ENCODE results near the gene TOGARAM2. TPM values are rescaled to one million over a fixed set of nuclear protein-coding genes. Genes with fewer than 3 reads are reported as not detected.

The TOGARAM2 gene
- total RNA-seq, 4 donors from 2014 or later: 1.5 to 3.8 (median 1.9) TPM

- no peak for ATAC-seq
- Histone ChIP-seq H3K4me3 (no peak overlapping the region), H3K9me3 (no peaks in the 10 kb centered on the region), H3K27me3 (no peaks in the 10 kb centered on the region), H3K4me1 (peaks cover 9 to 44% (median 28%) of the 10 kb centered on the region in 3 donors), H3K27ac (no peak overlapping the region), H3K36me3 (no peaks in the 10 kb centered on the region)
- TF ChIP-seq POLR2AphosphoS5 (IDR thresholded peaks at IDR 0.05): no peak
- TF ChIP-seq POLR2A (IDR thresholded peaks at IDR 0.05): no peak
- TF ChIP-seq EP300 (IDR thresholded peaks at IDR 0.05): no peak
- no peak for TF ChIP-seq CTCF (IDR thresholded peaks at IDR 0.05)
- WGBS, 2 donors (ENCODE audit: low coverage in 1 of 2): no CpG with 5 or more reads among the region's 7 CpGs
Observed at GRCh38 chr2:28979041-28979440, 2.1 kb upstream of the TOGARAM2 start.

- TF ChIP-seq POLR2AphosphoS5 (IDR thresholded peaks at IDR 0.05): no peak
- TF ChIP-seq POLR2A (IDR thresholded peaks at IDR 0.05): no peak
- TF ChIP-seq EP300 (IDR thresholded peaks at IDR 0.05): no peak
- no peak for TF ChIP-seq CTCF (IDR thresholded peaks at IDR 0.05)
- H3K4me1 ChIP-seq: peaks cover 9 to 51% (median 28%) of the 10 kb centered on the region in 3 donors
- H3K27ac ChIP-seq: peak overlapping the region in 3 of 4 donors; percentile 76 to 91 (median 81)
- no peaks in the 10 kb centered on the region for H3K36me3 ChIP-seq
- H3K27me3 ChIP-seq: no peaks in the 10 kb centered on the region
- 97% methylated on average over 5 of the region's 13 CpGs; no CpG with 5 or more reads in 1 of the 2 donors for WGBS, 2 donors (ENCODE audit: low coverage in 1 of 2)
- ATAC-seq: no peak
- no peaks in the 10 kb centered on the region for H3K9me3 ChIP-seq
- no peak overlapping the region for H3K4me3 ChIP-seq
Observed at GRCh38 chr2:28979576-28980366, 1.3 kb upstream of the TOGARAM2 start.

- Histone ChIP-seq H3K27ac (peak overlapping the region in 3 of 4 donors; percentile 76 to 91 (median 81)), H3K4me1 (peaks cover 9 to 51% (median 28%) of the 10 kb centered on the region in 3 donors), H3K9me3 (no peaks in the 10 kb centered on the region), H3K27me3 (no peaks in the 10 kb centered on the region), H3K4me3 (no peak overlapping the region), H3K36me3 (no peaks in the 10 kb centered on the region)
- ATAC-seq: peak; percentile 52
- WGBS, 2 donors (ENCODE audit: low coverage in 1 of 2): 86% methylated on average over 2 of the region's 3 CpGs; no CpG with 5 or more reads in 1 of the 2 donors
- TF ChIP-seq CTCF (IDR thresholded peaks at IDR 0.05) (no peak), POLR2AphosphoS5 (IDR thresholded peaks at IDR 0.05) (no peak), EP300 (IDR thresholded peaks at IDR 0.05) (no peak), POLR2A (IDR thresholded peaks at IDR 0.05) (no peak)
Observed at GRCh38 chr2:28980368-28981015, 606 bp upstream of the TOGARAM2 start.

GRCh38 chr2:28981620-28982376, 700 bp downstream of the TOGARAM2 start:
- no peak overlapping the region for H3K4me3 ChIP-seq
- ATAC-seq: peak; percentile 28

More at GRCh38 chr2:28981620-28982376, 700 bp downstream of the TOGARAM2 start:
- no peaks in the 10 kb centered on the region for H3K36me3 ChIP-seq
- no peaks in the 10 kb centered on the region for H3K9me3 ChIP-seq
- peak overlapping the region; percentile 76 to 91 (median 80) for H3K27ac ChIP-seq
- no peak for TF ChIP-seq EP300 (IDR thresholded peaks at IDR 0.05)
- no peak for TF ChIP-seq POLR2AphosphoS5 (IDR thresholded peaks at IDR 0.05)
- TF ChIP-seq POLR2A (IDR thresholded peaks at IDR 0.05): no peak
- TF ChIP-seq CTCF (IDR thresholded peaks at IDR 0.05): no peak
- 28% methylated on average over 2 of the region's 11 CpGs; no CpG with 5 or more reads in 1 of the 2 donors for WGBS, 2 donors (ENCODE audit: low coverage in 1 of 2)
- H3K27me3 ChIP-seq: no peaks in the 10 kb centered on the region
- peaks cover 9 to 59% (median 28%) of the 10 kb centered on the region in 3 donors for H3K4me1 ChIP-seq

All from gastroesophageal sphincter (tissue), 4 donors.